ENCODE data around the gene ERN1. TPM values are rescaled to one million over a fixed set of nuclear protein-coding genes. Genes with fewer than 3 reads are reported as not detected.

ERN1 gene
- total RNA-seq, 1 experiment from 2014 or later = 6.5 TPM

DNA sequence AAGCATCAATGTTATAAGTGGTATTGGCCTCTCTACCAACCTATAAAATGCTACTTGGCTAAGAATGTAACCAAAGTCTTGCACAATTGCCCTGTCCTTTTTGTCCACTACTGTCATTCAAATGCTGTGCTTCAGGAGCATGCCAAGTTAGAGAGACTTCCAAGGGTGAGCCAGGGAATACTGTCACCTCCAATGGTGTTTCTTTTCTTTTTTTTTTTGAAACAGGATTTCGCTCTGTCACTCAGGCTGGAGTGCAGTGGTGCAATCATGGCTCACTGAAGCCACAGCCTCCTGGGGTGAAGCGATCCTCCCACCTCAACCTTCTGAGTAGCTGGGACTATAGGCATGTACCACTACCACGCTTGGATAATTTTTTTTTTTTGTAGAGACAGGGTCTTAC lies 43.7 kb upstream of the ERN1 start:
- ATAC-seq (no peak), DNase-seq (ENCODE audit: low spot score) (no peak)
- H3K27ac Mint-ChIP-seq = no peak overlapping the region
- ChIA-PET POLR2A (interaction anchor here (0.6 kb wide), 1 partner anchor 988 kb away, joined by 4 read pairs; no protein-coding TSS in a partner anchor), CTCF (no interaction called here)
- H3K4me1 Mint-ChIP-seq = no peaks in the 10 kb centered on the region
- H3K4me3 Mint-ChIP-seq = no peak overlapping the region
- H3K36me3 Mint-ChIP-seq = peaks cover 1% of the 10 kb centered on the region; the same call in 1 of the 2 replicates
- no peaks in the 10 kb centered on the region for H3K27me3 Mint-ChIP-seq (ENCODE audit: low read depth)
- peaks cover under 1% of the 10 kb centered on the region; the same call in 1 of the 2 replicates for H3K9me3 Mint-ChIP-seq
- TF ChIP-seq, protein P1, sequence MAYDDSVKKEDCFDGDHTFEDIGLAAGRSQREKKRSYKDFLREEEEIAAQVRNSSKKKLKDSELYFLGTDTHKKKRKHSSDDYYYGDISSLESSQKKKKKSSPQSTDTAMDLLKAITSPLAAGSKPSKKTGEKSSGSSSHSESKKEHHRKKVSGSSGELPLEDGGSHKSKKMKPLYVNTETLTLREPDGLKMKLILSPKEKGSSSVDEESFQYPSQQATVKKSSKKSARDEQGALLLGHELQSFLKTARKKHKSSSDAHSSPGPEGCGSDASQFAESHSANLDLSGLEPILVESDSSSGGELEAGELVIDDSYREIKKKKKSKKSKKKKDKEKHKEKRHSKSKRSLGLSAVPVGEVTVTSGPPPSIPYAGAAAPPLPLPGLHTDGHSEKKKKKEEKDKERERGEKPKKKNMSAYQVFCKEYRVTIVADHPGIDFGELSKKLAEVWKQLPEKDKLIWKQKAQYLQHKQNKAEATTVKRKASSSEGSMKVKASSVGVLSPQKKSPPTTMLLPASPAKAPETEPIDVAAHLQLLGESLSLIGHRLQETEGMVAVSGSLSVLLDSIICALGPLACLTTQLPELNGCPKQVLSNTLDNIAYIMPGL (CRISPR knock-in tag; IDR thresholded peaks at IDR 0.05) = no peak
- TF ChIP-seq ETV6 (CRISPR knock-in tag; IDR thresholded peaks at IDR 0.05) (no peak), GTF2I (CRISPR knock-in tag; conservative IDR thresholded peaks at IDR 0.05) (no peak), TEAD4 (CRISPR knock-in tag; IDR thresholded peaks at IDR 0.05) (no peak), ZNF121 (CRISPR knock-in tag; IDR thresholded peaks at IDR 0.05) (no peak), OVOL2 (CRISPR knock-in tag; IDR thresholded peaks at IDR 0.05; ENCODE audit: borderline replicate concordance) (no peak), ZNF423 (CRISPR knock-in tag; IDR thresholded peaks at IDR 0.05) (no peak), GRHL2 (CRISPR knock-in tag; IDR thresholded peaks at IDR 0.05; ENCODE audit: insufficient replicate concordance, severe bottlenecking) (no peak), FOXJ3 (CRISPR knock-in tag; IDR thresholded peaks at IDR 0.05; ENCODE audit: borderline replicate concordance) (no peak), ZBTB21 (CRISPR knock-in tag; IDR thresholded peaks at IDR 0.05; ENCODE audit: borderline replicate concordance) (no peak), RELA (CRISPR knock-in tag; IDR thresholded peaks at IDR 0.05; ENCODE audit: borderline replicate concordance) (no peak), ELF4 (CRISPR knock-in tag; IDR thresholded peaks at IDR 0.05; ENCODE audit: low read depth) (no peak)
- TF ChIP-seq, protein P2, sequence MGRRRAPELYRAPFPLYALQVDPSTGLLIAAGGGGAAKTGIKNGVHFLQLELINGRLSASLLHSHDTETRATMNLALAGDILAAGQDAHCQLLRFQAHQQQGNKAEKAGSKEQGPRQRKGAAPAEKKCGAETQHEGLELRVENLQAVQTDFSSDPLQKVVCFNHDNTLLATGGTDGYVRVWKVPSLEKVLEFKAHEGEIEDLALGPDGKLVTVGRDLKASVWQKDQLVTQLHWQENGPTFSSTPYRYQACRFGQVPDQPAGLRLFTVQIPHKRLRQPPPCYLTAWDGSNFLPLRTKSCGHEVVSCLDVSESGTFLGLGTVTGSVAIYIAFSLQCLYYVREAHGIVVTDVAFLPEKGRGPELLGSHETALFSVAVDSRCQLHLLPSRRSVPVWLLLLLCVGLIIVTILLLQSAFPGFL (CRISPR knock-in tag; IDR thresholded peaks at IDR 0.05; ENCODE audit: borderline replicate concordance) = no peak

DNA sequence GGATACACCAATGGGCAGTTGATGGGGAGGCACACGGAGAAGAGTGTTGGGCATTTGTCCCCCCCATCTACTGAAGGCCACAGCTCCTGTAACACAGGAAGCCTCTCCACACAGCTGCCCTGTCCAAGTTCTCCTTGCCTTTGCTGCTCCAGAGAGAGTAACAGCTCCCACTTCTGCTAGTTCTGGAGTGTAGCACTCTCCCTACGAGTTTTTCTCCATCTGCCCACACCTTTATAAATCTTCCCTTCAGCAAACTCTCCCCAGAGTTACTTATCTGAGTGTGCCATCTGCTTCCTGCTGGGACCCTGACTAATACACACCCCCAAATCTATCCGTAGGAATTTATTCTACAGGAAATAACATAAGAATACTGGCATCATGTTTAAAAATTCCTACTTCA lies 42.6 kb upstream of the ERN1 start:
- no peaks in the 10 kb centered on the region for H3K9me3 Mint-ChIP-seq
- H3K27ac Mint-ChIP-seq = no peak overlapping the region
- no peaks in the 10 kb centered on the region; the same call in 1 of the 2 replicates for H3K36me3 Mint-ChIP-seq
- POLR2A ChIA-PET = no interaction called here
- H3K4me3 Mint-ChIP-seq = no peak overlapping the region
- ATAC-seq = no peak
- no peak for TF ChIP-seq ELF4 (CRISPR knock-in tag; IDR thresholded peaks at IDR 0.05; ENCODE audit: low read depth)
- no peak for TF ChIP-seq ETV6 (CRISPR knock-in tag; IDR thresholded peaks at IDR 0.05)
- TF ChIP-seq FOXK1 (CRISPR knock-in tag; IDR thresholded peaks at IDR 0.05) = no peak
- TF ChIP-seq, protein P3, sequence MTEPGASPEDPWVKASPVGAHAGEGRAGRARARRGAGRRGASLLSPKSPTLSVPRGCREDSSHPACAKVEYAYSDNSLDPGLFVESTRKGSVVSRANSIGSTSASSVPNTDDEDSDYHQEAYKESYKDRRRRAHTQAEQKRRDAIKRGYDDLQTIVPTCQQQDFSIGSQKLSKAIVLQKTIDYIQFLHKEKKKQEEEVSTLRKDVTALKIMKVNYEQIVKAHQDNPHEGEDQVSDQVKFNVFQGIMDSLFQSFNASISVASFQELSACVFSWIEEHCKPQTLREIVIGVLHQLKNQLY (CRISPR knock-in tag; IDR thresholded peaks at IDR 0.05) = no peak
- TF ChIP-seq ZNF121 (CRISPR knock-in tag; IDR thresholded peaks at IDR 0.05) = no peak
- TF ChIP-seq ZNF416 (CRISPR knock-in tag; IDR thresholded peaks at IDR 0.05) = no peak
- TF ChIP-seq, protein P4, sequence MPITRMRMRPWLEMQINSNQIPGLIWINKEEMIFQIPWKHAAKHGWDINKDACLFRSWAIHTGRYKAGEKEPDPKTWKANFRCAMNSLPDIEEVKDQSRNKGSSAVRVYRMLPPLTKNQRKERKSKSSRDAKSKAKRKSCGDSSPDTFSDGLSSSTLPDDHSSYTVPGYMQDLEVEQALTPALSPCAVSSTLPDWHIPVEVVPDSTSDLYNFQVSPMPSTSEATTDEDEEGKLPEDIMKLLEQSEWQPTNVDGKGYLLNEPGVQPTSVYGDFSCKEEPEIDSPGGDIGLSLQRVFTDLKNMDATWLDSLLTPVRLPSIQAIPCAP (CRISPR knock-in tag; IDR thresholded peaks at IDR 0.05) = no peak
- TF ChIP-seq SP1 (CRISPR knock-in tag; conservative IDR thresholded peaks at IDR 0.05) = no peak
- no peak for TF ChIP-seq RELA (CRISPR knock-in tag; IDR thresholded peaks at IDR 0.05; ENCODE audit: borderline replicate concordance)
- TF ChIP-seq OVOL2 (CRISPR knock-in tag; IDR thresholded peaks at IDR 0.05; ENCODE audit: borderline replicate concordance) = no peak
- CTCF ChIA-PET = interaction anchor here (0.6 to 1.3 kb wide), 4 partner anchors 105 to 144 kb away, joined by 3 to 4 read pairs (median 3); no protein-coding TSS in a partner anchor
- no peak for DNase-seq (ENCODE audit: low spot score)
- H3K4me1 Mint-ChIP-seq = no peaks in the 10 kb centered on the region
- no peaks in the 10 kb centered on the region for H3K27me3 Mint-ChIP-seq (ENCODE audit: low read depth)

DNA sequence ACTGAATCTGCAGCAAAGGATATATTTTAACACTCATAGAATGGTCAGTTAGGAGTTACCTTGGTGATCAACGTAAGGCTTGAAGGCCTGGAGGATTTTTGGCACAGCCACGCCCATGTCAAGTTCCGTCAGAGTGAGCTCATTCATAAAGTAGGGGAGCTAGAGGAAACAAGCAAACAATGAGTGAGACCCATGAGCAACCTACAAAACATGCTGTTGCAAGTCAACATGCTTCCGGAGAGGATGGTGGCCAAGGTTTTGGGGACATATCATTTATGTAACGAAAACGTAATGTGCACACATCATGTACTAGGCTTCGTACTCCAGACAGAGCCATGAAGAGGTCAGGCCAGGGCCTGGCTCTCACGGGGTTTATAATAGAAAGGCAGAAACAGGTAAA lies 41.1 kb upstream of the ERN1 start:
- DNase-seq (ENCODE audit: low spot score) (no peak), ATAC-seq (no peak)
- H3K4me1 Mint-ChIP-seq = no peaks in the 10 kb centered on the region
- no peaks in the 10 kb centered on the region; the same call in 1 of the 2 replicates for H3K36me3 Mint-ChIP-seq
- H3K9me3 Mint-ChIP-seq = no peaks in the 10 kb centered on the region
- no peak overlapping the region for H3K4me3 Mint-ChIP-seq
- ChIA-PET POLR2A (no interaction called here), CTCF (interaction anchor here (0.6 to 1.3 kb wide), 3 partner anchors 143 to 282 kb away, joined by 3 to 4 read pairs (median 3); no protein-coding TSS in a partner anchor)
- H3K27me3 Mint-ChIP-seq (ENCODE audit: low read depth) = no peaks in the 10 kb centered on the region
- no peak overlapping the region for H3K27ac Mint-ChIP-seq
- TF ChIP-seq, protein P5, sequence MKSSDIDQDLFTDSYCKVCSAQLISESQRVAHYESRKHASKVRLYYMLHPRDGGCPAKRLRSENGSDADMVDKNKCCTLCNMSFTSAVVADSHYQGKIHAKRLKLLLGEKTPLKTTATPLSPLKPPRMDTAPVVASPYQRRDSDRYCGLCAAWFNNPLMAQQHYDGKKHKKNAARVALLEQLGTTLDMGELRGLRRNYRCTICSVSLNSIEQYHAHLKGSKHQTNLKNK (CRISPR knock-in tag; IDR thresholded peaks at IDR 0.05) = no peak
- TF ChIP-seq ZNF396 (CRISPR knock-in tag; IDR thresholded peaks at IDR 0.05; ENCODE audit: borderline replicate concordance) (no peak), RORB (CRISPR knock-in tag; IDR thresholded peaks at IDR 0.05) (no peak), NFE2L1 (CRISPR knock-in tag; IDR thresholded peaks at IDR 0.05) (no peak), ZNF121 (CRISPR knock-in tag; IDR thresholded peaks at IDR 0.05) (no peak), RELA (CRISPR knock-in tag; IDR thresholded peaks at IDR 0.05; ENCODE audit: borderline replicate concordance) (no peak), GABPB1 (CRISPR knock-in tag; IDR thresholded peaks at IDR 0.05) (no peak)
- TF ChIP-seq, protein P6, sequence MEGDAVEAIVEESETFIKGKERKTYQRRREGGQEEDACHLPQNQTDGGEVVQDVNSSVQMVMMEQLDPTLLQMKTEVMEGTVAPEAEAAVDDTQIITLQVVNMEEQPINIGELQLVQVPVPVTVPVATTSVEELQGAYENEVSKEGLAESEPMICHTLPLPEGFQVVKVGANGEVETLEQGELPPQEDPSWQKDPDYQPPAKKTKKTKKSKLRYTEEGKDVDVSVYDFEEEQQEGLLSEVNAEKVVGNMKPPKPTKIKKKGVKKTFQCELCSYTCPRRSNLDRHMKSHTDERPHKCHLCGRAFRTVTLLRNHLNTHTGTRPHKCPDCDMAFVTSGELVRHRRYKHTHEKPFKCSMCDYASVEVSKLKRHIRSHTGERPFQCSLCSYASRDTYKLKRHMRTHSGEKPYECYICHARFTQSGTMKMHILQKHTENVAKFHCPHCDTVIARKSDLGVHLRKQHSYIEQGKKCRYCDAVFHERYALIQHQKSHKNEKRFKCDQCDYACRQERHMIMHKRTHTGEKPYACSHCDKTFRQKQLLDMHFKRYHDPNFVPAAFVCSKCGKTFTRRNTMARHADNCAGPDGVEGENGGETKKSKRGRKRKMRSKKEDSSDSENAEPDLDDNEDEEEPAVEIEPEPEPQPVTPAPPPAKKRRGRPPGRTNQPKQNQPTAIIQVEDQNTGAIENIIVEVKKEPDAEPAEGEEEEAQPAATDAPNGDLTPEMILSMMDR (IDR thresholded peaks at IDR 0.05) = no peak
- TF ChIP-seq, protein P7, sequence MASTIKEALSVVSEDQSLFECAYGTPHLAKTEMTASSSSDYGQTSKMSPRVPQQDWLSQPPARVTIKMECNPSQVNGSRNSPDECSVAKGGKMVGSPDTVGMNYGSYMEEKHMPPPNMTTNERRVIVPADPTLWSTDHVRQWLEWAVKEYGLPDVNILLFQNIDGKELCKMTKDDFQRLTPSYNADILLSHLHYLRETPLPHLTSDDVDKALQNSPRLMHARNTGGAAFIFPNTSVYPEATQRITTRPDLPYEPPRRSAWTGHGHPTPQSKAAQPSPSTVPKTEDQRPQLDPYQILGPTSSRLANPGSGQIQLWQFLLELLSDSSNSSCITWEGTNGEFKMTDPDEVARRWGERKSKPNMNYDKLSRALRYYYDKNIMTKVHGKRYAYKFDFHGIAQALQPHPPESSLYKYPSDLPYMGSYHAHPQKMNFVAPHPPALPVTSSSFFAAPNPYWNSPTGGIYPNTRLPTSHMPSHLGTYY (CRISPR knock-in tag; IDR thresholded peaks at IDR 0.05) = no peak

All from WTC11 (cell line).